Measurements from ENCODE around the gene RTL9.

RTL9 gene

DNA sequence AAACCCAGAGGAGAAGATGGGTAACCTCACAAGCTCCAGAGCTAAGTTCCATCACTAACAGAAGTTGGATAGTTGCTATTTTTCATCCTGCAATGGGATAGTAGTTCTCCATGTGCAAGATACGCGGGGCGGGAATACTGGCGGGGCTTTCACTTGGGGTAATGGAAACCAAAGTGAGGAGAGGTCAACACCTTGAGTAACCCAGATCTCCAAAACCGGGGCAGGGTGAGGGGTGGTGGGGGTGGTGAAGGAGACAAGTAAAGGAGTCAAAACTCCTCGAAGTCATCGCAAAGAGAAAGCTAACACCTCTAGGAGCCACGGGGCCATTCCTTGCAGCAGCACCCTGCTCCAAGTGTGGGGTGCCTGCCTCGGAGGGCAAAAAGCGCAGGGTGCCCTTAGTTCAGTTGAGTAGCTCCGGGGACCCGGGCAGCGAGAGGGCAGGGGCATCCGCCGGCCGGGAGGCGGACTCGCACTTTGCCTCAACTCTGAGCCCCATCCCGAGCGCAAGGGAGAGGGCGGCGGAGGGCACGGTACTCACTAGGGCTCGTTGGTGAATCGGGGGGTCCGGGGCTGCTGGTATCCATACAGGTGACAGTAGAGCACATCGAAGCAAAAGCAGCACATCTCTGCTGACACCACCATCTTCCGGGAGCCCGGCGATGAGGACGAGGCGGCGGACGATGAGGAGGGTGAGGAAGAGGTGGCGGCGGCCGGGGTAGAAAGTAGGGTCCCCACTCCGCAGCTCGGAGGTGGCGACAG, 41.4 kb upstream of the RTL9 start:
- peak overlapping the region; percentile 85 for H3K27ac ChIP-seq (ENCODE audit: low read length)
- H3K79me2 ChIP-seq (ENCODE audit: insufficient read depth, low read length) = peaks cover 52% of the 10 kb centered on the region
- peaks cover 26% of the 10 kb centered on the region for H3K4me1 ChIP-seq (ENCODE audit: insufficient read depth, low read length)
- DNase-seq (peak; percentile 33), ATAC-seq (ENCODE audit: insufficient read depth, low read depth) (peak; percentile 59)
- peak overlapping the region; percentile 84 for H2AFZ ChIP-seq (ENCODE audit: low read depth, low read length)
- H3K27me3 ChIP-seq (ENCODE audit: insufficient read depth, low read length, poor library complexity) = no peaks in the 10 kb centered on the region
- H3K4me3 ChIP-seq (ENCODE audit: low read depth in 1 of 2, low read length in 2 of 2) = peak overlapping the region; percentile 42 to 77
- H3K9me3 ChIP-seq (ENCODE audit: insufficient read depth, low read length, severe bottlenecking) = no peaks in the 10 kb centered on the region
- H4K20me1 ChIP-seq (ENCODE audit: insufficient read depth, low read length) = no peaks in the 10 kb centered on the region
- H3K4me2 ChIP-seq (ENCODE audit: insufficient read depth, low read length) = peak overlapping the region; percentile 71
- no peak for TF ChIP-seq EZH2 (IDR thresholded peaks at IDR 0.05; ENCODE audit: borderline replicate concordance, low read depth, low read length, severe bottlenecking)
- TF ChIP-seq, protein P1, sequence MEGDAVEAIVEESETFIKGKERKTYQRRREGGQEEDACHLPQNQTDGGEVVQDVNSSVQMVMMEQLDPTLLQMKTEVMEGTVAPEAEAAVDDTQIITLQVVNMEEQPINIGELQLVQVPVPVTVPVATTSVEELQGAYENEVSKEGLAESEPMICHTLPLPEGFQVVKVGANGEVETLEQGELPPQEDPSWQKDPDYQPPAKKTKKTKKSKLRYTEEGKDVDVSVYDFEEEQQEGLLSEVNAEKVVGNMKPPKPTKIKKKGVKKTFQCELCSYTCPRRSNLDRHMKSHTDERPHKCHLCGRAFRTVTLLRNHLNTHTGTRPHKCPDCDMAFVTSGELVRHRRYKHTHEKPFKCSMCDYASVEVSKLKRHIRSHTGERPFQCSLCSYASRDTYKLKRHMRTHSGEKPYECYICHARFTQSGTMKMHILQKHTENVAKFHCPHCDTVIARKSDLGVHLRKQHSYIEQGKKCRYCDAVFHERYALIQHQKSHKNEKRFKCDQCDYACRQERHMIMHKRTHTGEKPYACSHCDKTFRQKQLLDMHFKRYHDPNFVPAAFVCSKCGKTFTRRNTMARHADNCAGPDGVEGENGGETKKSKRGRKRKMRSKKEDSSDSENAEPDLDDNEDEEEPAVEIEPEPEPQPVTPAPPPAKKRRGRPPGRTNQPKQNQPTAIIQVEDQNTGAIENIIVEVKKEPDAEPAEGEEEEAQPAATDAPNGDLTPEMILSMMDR (IDR thresholded peaks at IDR 0.05; ENCODE audit: borderline replicate concordance, extremely low read depth, low read length, poor library complexity, severe bottlenecking) = no peak
- H3K36me3 ChIP-seq (ENCODE audit: insufficient read depth, low read length) = no peaks in the 10 kb centered on the region
- peak overlapping the region; percentile 82 for H3K9ac ChIP-seq (ENCODE audit: low read depth, low read length)

DNA sequence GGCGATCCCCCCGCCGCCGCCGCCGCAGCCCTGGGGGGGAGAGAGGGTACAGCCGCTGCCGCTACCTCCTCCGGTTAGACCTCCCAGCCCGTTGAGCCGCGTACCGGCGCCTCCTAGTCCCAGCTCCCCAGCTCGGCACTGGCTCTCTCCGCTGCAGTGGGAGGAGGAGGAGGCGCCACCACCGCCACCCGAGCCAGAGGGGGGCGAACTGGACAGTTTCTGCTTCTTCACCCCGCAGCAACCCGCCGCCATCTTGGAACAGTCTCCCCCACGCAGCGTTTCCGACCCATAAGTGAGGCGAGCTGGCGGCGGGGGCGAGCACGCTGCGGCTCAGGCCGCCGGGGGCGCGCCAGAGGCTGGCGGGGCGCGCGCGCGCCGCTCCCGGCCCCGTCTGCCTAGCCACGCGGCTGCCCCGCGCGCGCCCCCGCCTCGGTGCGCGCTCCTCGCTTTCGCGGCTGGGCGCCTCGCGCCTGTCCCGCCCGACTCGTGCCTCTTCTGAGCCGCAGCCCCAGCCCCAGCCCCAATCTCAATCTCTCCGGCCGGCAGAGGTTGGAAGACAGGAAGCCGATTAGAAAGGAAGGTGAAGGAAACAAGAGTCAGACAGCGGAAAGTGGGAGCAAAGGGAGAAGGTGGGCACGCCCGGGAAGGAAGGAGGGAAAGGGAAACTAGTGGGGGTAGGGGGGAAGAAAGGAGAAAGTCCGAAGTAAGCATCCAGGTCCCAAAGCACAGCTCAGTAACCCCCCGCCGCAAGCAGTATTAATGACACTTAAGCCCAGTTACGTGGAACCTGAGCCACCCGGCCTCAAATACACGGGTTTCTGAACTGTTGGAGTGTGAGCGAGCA, 40.6 kb upstream of the RTL9 start, which contains the start of gene AMMECR1:
Gene AMMECR1, minus strand, starts transcription at position 266 of the 844 bp plus-strand sequence. Its CDS starts 14 bp downstream, at position 252.
- H2AFZ ChIP-seq (ENCODE audit: low read depth, low read length) = peak within 1 kb of the TSS; percentile 91
- ATAC-seq (ENCODE audit: insufficient read depth, low read depth) (peak; percentile 75), DNase-seq (peak; percentile 81)
- peak within 1 kb of the TSS; percentile 45 to 77 for H3K4me3 ChIP-seq (ENCODE audit: low read depth in 1 of 2, low read length in 2 of 2)
- no peaks in the 10 kb centered on the region for H3K9me3 ChIP-seq (ENCODE audit: insufficient read depth, low read length, severe bottlenecking)
- no peaks in the 10 kb centered on the region for H3K27me3 ChIP-seq (ENCODE audit: insufficient read depth, low read length, poor library complexity)
- peak within 1 kb of the TSS; percentile 85 for H3K27ac ChIP-seq (ENCODE audit: low read length)
- no peaks in the 10 kb centered on the region for H4K20me1 ChIP-seq (ENCODE audit: insufficient read depth, low read length)
- peak within 1 kb of the TSS; percentile 82 for H3K9ac ChIP-seq (ENCODE audit: low read depth, low read length)
- H3K4me1 ChIP-seq (ENCODE audit: insufficient read depth, low read length) = peaks cover 26% of the 10 kb centered on the region
- no peak for TF ChIP-seq EZH2 (IDR thresholded peaks at IDR 0.05; ENCODE audit: borderline replicate concordance, low read depth, low read length, severe bottlenecking)
- TF ChIP-seq, protein P1 (IDR thresholded peaks at IDR 0.05; ENCODE audit: borderline replicate concordance, extremely low read depth, low read length, poor library complexity, severe bottlenecking) = no peak
- H3K36me3 ChIP-seq (ENCODE audit: insufficient read depth, low read length) = no peaks in the 10 kb centered on the region
- H3K79me2 ChIP-seq (ENCODE audit: insufficient read depth, low read length) = peaks cover 45% of the 10 kb centered on the region
- H3K4me2 ChIP-seq (ENCODE audit: insufficient read depth, low read length) = peak within 1 kb of the TSS; percentile 71

DNA sequence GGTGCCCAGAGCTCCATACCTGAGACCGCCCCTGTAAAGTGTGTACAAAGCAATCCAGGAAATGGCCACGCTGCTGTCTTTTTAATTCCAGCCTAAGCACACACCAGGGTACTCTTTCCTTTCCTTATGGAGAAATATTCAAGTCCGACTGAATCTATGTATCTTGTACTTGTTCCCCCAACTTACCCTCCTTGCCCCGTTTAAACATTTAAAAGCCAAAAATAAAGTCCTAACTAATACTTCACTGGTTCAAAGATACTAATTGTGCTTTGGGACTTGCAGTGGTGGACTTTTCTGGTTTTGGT, 40.0 kb upstream of the RTL9 start:
- H3K4me2 ChIP-seq (ENCODE audit: insufficient read depth, low read length) = peak overlapping the region; percentile 66
- peaks cover 26% of the 10 kb centered on the region for H3K4me1 ChIP-seq (ENCODE audit: insufficient read depth, low read length)
- H3K27me3 ChIP-seq (ENCODE audit: insufficient read depth, low read length, poor library complexity) = no peaks in the 10 kb centered on the region
- H3K9me3 ChIP-seq (ENCODE audit: insufficient read depth, low read length, severe bottlenecking) = no peaks in the 10 kb centered on the region
- H3K36me3 ChIP-seq (ENCODE audit: insufficient read depth, low read length) = no peaks in the 10 kb centered on the region
- no peaks in the 10 kb centered on the region for H4K20me1 ChIP-seq (ENCODE audit: insufficient read depth, low read length)
- no peak for TF ChIP-seq EZH2 (IDR thresholded peaks at IDR 0.05; ENCODE audit: borderline replicate concordance, low read depth, low read length, severe bottlenecking)
- TF ChIP-seq, protein P1 (IDR thresholded peaks at IDR 0.05; ENCODE audit: borderline replicate concordance, extremely low read depth, low read length, poor library complexity, severe bottlenecking) = no peak
- H3K4me3 ChIP-seq (ENCODE audit: low read depth in 1 of 2, low read length in 2 of 2) = peak overlapping the region; percentile 45 to 77; a peak in 3 of 4 replicates
- H2AFZ ChIP-seq (ENCODE audit: low read depth, low read length) = peak overlapping the region; percentile 91
- DNase-seq = no peak
- H3K9ac ChIP-seq (ENCODE audit: low read depth, low read length) = peak overlapping the region; percentile 82
- H3K27ac ChIP-seq (ENCODE audit: low read length) = peak overlapping the region; percentile 76; the same call in 1 of the 2 replicates
- H3K79me2 ChIP-seq (ENCODE audit: insufficient read depth, low read length) = peaks cover 39% of the 10 kb centered on the region
- ATAC-seq (ENCODE audit: insufficient read depth, low read depth) = no peak

Measured in DND-41 (cell line).